Cardiac muscle cell (in vitro differentiated cells and primary cell): ENCODE measurements around the gene CT47A1. TPM values are rescaled to one million over a fixed set of nuclear protein-coding genes. Genes with fewer than 3 reads are reported as not detected.
"Not testable (repeated sequence)": the region's sequence is repeated elsewhere in the genome, so short reads cannot be mapped to it uniquely, and the experiment has no call there.

Experiments
- DNase-seq, 2 donors: peaks; one replicate each; pipeline versions ENCODE4 v3.0.0 to v3.0.0-alpha.2; 2010 to 2017; ENCODE audit warnings: low read depth in 1 of 2, low spot score in 1 of 2
- H3K27ac ChIP-seq: fragments of 200-600 bp; sonication (generic); 2 replicates; pipeline ENCODE4 v1.5.1; 2016
- H3K27me3 ChIP-seq: fragments of 200-600 bp; sonication (generic); 2 replicates; pipeline ENCODE4 v1.6.0; 2016; ENCODE audit warnings: control low read depth
- H3K36me3 ChIP-seq: fragments of 200-600 bp; sonication (generic); 2 replicates; pipeline ENCODE4 v1.5.1; 2016; ENCODE audit warnings: control low read depth
- H3K4me1 ChIP-seq: fragments of 200-600 bp; sonication (generic); 2 replicates; pipeline ENCODE4 v1.8.1; 2017; ENCODE audit warnings: low read depth, mild to moderate bottlenecking, mixed run types
- H3K4me3 ChIP-seq: fragments of 200-600 bp; sonication (generic); 2 replicates; pipeline ENCODE4 v1.5.1; 2016; ENCODE audit warnings: mild to moderate bottlenecking
- H3K9me3 ChIP-seq: fragments of 200-600 bp; sonication (generic); 2 replicates; pipeline ENCODE4 v1.5.1; 2017; ENCODE audit warnings: low read depth, mild to moderate bottlenecking, control low read depth
- CTCF ChIP-seq: IDR thresholded peaks from 2 replicates; pipeline ENCODE4 v1.5.1; 2012; ENCODE audit warnings: low read depth, mild to moderate bottlenecking, low read length
- polyA plus RNA-seq: library from polyadenylated mRNA; unstranded; fragments of >200 nt; fragmentation: Nextera tagmentation; extraction: Ambion mirVana; gene quantifications from 2 replicates; pipeline ENCODE4 v1.2.1, GENCODE V29; 2016
- total RNA-seq: library from RNA; depleted of rRNA; stranded (reverse); fragments of >200 nt; gene quantifications from 2 replicates; pipeline ENCODE4 v1.2.3, GENCODE V29; 2016

CT47A1 gene
- total and polyA plus RNA-seq, 2 experiments from 2014 or later = not detected

- Histone ChIP-seq H3K4me1 (no peaks in the 10 kb centered on the region), H3K27ac (no peak overlapping the region)
- DNase-seq = no peak
Measured at GRCh38 chrX:120999413-120999812, 13.9 kb upstream of the CT47A1 start.

DNA sequence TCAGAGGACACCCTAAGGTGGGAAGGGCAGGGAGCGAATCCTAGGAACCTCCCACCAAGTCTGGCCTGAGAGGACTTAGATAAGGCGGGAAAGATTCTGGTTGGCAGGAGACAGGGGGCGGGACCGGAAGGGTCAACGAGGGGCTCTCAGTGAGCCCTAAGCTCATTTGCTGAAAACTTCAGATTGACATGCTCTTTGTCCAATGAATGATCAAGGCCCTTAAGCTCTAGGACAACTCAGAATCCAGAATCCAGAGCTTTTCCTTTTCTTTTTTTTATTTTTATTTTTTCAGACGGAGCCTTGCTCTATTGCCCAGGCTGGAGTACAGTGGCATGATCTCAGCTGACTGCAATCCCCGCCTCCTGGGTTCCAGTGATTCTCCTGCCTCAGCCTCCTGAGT lies 29.1 kb downstream of the CT47A1 start, which contains the start of gene CT47A7:
Gene CT47A7 (minus strand): TSS at position 101 of the 400 bp plus-strand sequence. CDS start 255 bp downstream, outside the sequence.
- DNase-seq, H3K27me3 ChIP-seq, H3K4me3 ChIP-seq, H3K36me3 ChIP-seq, H3K9me3 ChIP-seq, H3K4me1 ChIP-seq, H3K27ac ChIP-seq: not testable (repeated sequence)

More at GRCh38 chrX:120999413-120999812, 13.9 kb upstream of the CT47A1 start:
- H3K4me3 ChIP-seq = no peak overlapping the region
- peaks cover 3% of the 10 kb centered on the region for H3K9me3 ChIP-seq
- TF ChIP-seq CTCF = no peak
- H3K36me3 ChIP-seq = no peaks in the 10 kb centered on the region
- no peaks in the 10 kb centered on the region for H3K27me3 ChIP-seq

Other genes starting within 250 kb of the CT47A1 start
- not detected in 2 replicates for gene CT47B1, start 109.9 kb downstream of the CT47A1 start, total RNA-seq
- gene CT47B1, start 109.9 kb downstream of the CT47A1 start, polyA plus RNA-seq = not detected in 2 replicates
- gene CT47A11, start 48.6 kb downstream of the CT47A1 start, total RNA-seq = not detected in 2 replicates
- gene CT47A11, start 48.6 kb downstream of the CT47A1 start, polyA plus RNA-seq = not detected in 2 replicates
- gene CT47A10, start 43.7 kb downstream of the CT47A1 start, total RNA-seq = not detected in 2 replicates
- not detected in 2 replicates for gene CT47A10, start 43.7 kb downstream of the CT47A1 start, polyA plus RNA-seq
- gene CT47A9, start 38.9 kb downstream of the CT47A1 start, total RNA-seq = not detected in 2 replicates
- not detected in 2 replicates for gene CT47A9, start 38.9 kb downstream of the CT47A1 start, polyA plus RNA-seq
- gene CT47A8, start 34.0 kb downstream of the CT47A1 start, total RNA-seq = not detected in 2 replicates
- not detected in 2 replicates for gene CT47A8, start 34.0 kb downstream of the CT47A1 start, polyA plus RNA-seq
- gene CT47A7, start 29.2 kb downstream of the CT47A1 start, total RNA-seq = not detected in 2 replicates
- not detected in 2 replicates for gene CT47A7, start 29.2 kb downstream of the CT47A1 start, polyA plus RNA-seq
- gene CT47A6, start 24.3 kb downstream of the CT47A1 start, total RNA-seq = not detected in 2 replicates
- not detected in 2 replicates for gene CT47A6, start 24.3 kb downstream of the CT47A1 start, polyA plus RNA-seq
- not detected in 2 replicates for gene CT47A5, start 19.4 kb downstream of the CT47A1 start, total RNA-seq
- not detected in 2 replicates for gene CT47A5, start 19.4 kb downstream of the CT47A1 start, polyA plus RNA-seq
- gene CT47A4, start 14.6 kb downstream of the CT47A1 start, total RNA-seq = not detected in 2 replicates
- not detected in 2 replicates for gene CT47A4, start 14.6 kb downstream of the CT47A1 start, polyA plus RNA-seq
- gene CT47A3, start 9.7 kb downstream of the CT47A1 start, total RNA-seq = not detected in 2 replicates
- not detected in 2 replicates for gene CT47A3, start 9.7 kb downstream of the CT47A1 start, polyA plus RNA-seq
- gene CT47A2, start 4.8 kb downstream of the CT47A1 start, total RNA-seq = not detected in 2 replicates
- not detected in 2 replicates for gene CT47A2, start 4.8 kb downstream of the CT47A1 start, polyA plus RNA-seq
- gene GLUD2, start 61.9 kb upstream of the CT47A1 start, total RNA-seq = 0.14 and 0.18 TPM in 2 replicates
- 0.09 and 0.24 TPM in 2 replicates for gene GLUD2, start 61.9 kb upstream of the CT47A1 start, polyA plus RNA-seq